ENCODE measurements around the gene PET117.
"Not testable (repeated sequence)": the region's sequence is repeated elsewhere in the genome, so short reads cannot be mapped to it uniquely, and the experiment has no call there.

PET117 gene

GRCh38 chr20:18176318-18176785 is 38.7 kb downstream of the PET117 start:
- Histone ChIP-seq H3K27ac (no peak overlapping the region), H3K36me3 (peaks cover 31 to 51% (median 47%) of the 10 kb centered on the region in 3 donors), H3K4me1 (no peaks in the 10 kb centered on the region), H3K4me3 (no peak overlapping the region), H3K27me3 (no peaks in the 10 kb centered on the region), H3K9me3 (peaks cover 0 to 4% (median 0%) of the 10 kb centered on the region in 3 donors)
- intact Hi-C loops (cut with DNase I; ENCODE audit: low total_unique reads): no loop called here
- no peak for DNase-seq
- no peak for TF ChIP-seq CTCF (IDR thresholded peaks at IDR 0.05)

DNA sequence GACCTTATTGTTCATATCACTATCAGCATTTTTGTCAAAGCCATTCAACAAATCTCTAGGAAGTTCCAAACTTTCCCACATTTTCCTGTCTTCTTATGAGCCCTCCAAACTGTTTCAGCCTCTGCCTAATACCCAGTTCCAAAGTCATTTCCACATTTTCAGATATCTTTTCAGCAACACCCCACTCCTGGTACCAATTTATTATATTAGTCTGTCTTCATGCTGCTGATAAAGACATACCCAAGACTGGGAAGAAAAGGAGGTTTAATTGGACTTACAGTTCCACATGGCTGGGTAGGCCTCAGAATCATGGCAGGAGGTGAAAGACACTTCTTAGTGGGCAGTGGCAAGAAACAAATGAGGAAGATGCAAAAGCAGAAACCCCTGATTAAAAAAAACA is 42.7 kb downstream of the PET117 start:
- H3K4me3 ChIP-seq; H3K27me3 ChIP-seq; H3K4me1 ChIP-seq; H3K27ac ChIP-seq; H3K9me3 ChIP-seq; intact Hi-C loops (cut with DNase I; ENCODE audit: low total_unique reads); DNase-seq: not testable (repeated sequence)
- peaks cover 57 to 78% (median 69%) of the 10 kb centered on the region in 3 donors for H3K36me3 ChIP-seq

DNA sequence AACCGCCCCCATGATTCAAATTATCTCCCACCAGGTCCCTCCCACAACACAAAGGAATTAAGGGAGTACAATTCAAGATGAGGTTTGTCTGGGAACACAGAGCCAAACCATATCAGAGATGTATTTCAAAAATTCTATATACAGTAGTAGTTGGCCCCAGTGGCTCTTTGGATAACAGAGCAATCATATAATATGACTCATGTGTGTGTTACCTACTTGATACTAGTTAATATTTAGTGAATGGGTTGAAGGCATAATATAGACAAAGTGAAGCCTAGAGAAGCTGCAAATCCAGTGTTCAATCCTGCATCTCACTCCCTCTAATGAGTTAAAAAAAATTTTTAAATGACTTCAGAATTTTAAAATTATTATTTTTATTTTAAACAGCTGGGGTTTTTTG is 43.2 kb downstream of the PET117 start:
- H3K4me3 ChIP-seq: no peak overlapping the region
- no peak for TF ChIP-seq CTCF (IDR thresholded peaks at IDR 0.05)
- peaks cover 58 to 78% (median 71%) of the 10 kb centered on the region in 3 donors for H3K36me3 ChIP-seq
- H3K27ac ChIP-seq: no peak overlapping the region
- intact Hi-C loops (cut with DNase I; ENCODE audit: low total_unique reads): no loop called here
- no peaks in the 10 kb centered on the region for H3K4me1 ChIP-seq
- DNase-seq: no peak
- H3K27me3 ChIP-seq: no peaks in the 10 kb centered on the region
- peaks cover 0 to 4% (median 0%) of the 10 kb centered on the region in 3 donors for H3K9me3 ChIP-seq

DNA sequence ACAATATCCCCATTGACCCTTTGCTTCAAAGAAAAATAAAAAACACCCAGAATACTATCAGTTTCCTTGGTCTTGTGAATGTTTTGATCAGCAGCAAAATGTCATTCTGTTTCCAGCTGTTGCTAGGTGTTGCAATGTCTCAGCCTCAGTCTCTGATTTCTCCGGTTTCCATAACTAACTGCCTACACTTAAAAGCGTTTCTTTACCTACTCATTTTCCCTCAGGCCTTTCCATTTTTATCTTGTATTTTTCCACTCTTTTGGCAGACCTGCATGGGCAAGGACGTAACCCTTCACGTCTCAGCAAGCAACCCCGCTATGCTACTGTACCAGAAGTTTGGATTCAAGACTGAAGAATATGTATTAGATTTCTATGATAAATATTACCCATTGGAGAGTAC is 49.4 kb downstream of the PET117 start:
- intact Hi-C loops (cut with DNase I; ENCODE audit: low total_unique reads): no loop called here
- H3K4me3 ChIP-seq: no peak overlapping the region
- no peaks in the 10 kb centered on the region for H3K4me1 ChIP-seq
- DNase-seq: no peak
- peaks cover 57 to 89% (median 62%) of the 10 kb centered on the region in 3 donors for H3K36me3 ChIP-seq
- no peaks in the 10 kb centered on the region for H3K9me3 ChIP-seq
- no peak for TF ChIP-seq CTCF (IDR thresholded peaks at IDR 0.05)
- H3K27me3 ChIP-seq: no peaks in the 10 kb centered on the region
- no peak overlapping the region for H3K27ac ChIP-seq

GRCh38 chr20:18188434-18188833 is 50.8 kb downstream of the PET117 start:
- H3K27ac ChIP-seq: no peak overlapping the region
- no peaks in the 10 kb centered on the region for H3K9me3 ChIP-seq
- peaks cover 43 to 75% (median 49%) of the 10 kb centered on the region in 3 donors for H3K36me3 ChIP-seq
- no peak overlapping the region for H3K4me3 ChIP-seq
- H3K27me3 ChIP-seq: no peaks in the 10 kb centered on the region
- no peaks in the 10 kb centered on the region for H3K4me1 ChIP-seq
- intact Hi-C loops (cut with DNase I; ENCODE audit: low total_unique reads): no loop called here
- TF ChIP-seq CTCF (IDR thresholded peaks at IDR 0.05): no peak
- no peak for DNase-seq

DNA sequence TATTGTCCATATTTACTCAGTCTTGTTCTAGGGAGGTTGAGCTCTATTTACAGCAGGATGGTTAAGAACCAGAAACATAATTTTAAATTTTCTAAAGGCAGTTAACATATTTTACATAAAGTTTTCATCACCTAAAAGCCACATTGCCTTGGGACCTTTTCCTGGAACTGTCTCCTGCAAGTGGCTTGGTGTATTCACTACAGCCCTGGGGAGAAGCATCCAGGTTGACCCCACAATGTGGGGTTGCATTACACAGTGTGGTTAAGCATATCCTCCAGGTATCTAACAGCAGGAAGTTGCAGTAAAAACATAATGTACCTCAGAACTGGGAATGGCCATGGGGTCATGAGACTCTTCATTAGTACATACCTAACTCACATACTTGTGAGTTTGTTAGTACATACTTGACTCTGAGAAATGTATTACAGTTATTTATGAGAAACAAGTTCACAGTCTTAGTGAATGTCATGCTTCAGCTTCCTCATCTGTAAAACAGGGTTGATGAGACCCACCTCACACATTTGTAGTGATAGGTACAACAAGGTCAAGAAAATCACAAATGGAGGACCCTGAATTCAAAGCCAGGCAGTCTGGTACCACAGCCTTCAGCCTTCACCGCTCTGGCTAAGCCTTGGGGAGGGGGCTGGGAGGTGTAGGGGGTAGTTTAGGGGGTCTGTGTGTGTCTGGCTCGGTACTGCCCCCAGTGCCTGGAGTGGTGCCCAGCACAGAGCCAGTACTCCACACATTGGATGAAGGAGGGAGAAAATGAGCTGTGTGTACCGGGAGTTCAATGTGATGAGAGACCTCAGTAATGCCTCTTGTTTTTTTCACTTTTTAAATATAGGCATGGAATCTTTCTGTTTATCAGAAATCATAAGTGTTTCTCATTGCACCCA is 52.9 kb downstream of the PET117 start:
- no peak overlapping the region for H3K27ac ChIP-seq
- H3K27me3 ChIP-seq: no peaks in the 10 kb centered on the region
- TF ChIP-seq CTCF (IDR thresholded peaks at IDR 0.05): no peak
- DNase-seq: no peak
- H3K36me3 ChIP-seq: peaks cover 24 to 54% (median 33%) of the 10 kb centered on the region in 3 donors
- no peaks in the 10 kb centered on the region for H3K4me1 ChIP-seq
- H3K9me3 ChIP-seq: no peaks in the 10 kb centered on the region
- no peak overlapping the region for H3K4me3 ChIP-seq
- intact Hi-C loops (cut with DNase I; ENCODE audit: low total_unique reads): no loop called here
